Ovary (tissue), 9 donors: Measurements from ENCODE around the gene CCK. TPM values are rescaled to one million over a fixed set of nuclear protein-coding genes. Genes with fewer than 3 reads are reported as not detected.

ENCODE experiments used
- DNase-seq, 5 donors: peaks; one replicate each; pipeline ENCODE4 v3.0.0-alpha.2; 2019 to 2020
- H3K27ac ChIP-seq, 2 donors: fragments of 200-600 bp; one replicate each; pipeline versions ENCODE4 v1.5.1 to v1.8.0; 2019 to 2022
- H3K27me3 ChIP-seq: fragments of 200-600 bp; one replicate; pipeline ENCODE4 v1.8.0; 2022
- H3K36me3 ChIP-seq: fragments of 200-600 bp; sonication (generic); one replicate; pipeline ENCODE4 v1.5.1; 2019
- H3K4me1 ChIP-seq: one replicate; pipeline ENCODE4 v1.8.1; 2013; ENCODE audit warnings: mild to moderate bottlenecking, moderate library complexity; ENCODE audit not compliant: insufficient read depth
- H3K4me3 ChIP-seq: fragments of 200-600 bp; sonication (generic); one replicate; pipeline ENCODE4 v1.5.1; 2017
- H3K9me3 ChIP-seq, 2 donors: fragments of 200-600 bp in 1 of 2; sonication (generic) in 1 of 2; one replicate each; pipeline versions ENCODE4 v1.5.1 to v1.8.1; 2013 to 2019; ENCODE audit warnings: mild to moderate bottlenecking in 1 of 2, moderate library complexity in 1 of 2
- CTCF ChIP-seq, 3 donors: fragments of 450-650 bp in 2 of 3; fragments of 200-600 bp in 1 of 3; IDR thresholded peaks; one replicate each; pipeline versions ENCODE4 v1.5.1 to v1.8.0; 2016 to 2022; ENCODE audit warnings: antibody characterized with exemption in 3 of 3, mild to moderate bottlenecking in 1 of 3
- EP300 ChIP-seq: sonication (generic); formaldehyde crosslinking; IDR thresholded peaks from one replicate; pipeline ENCODE4 v1.6.1; 2017; ENCODE audit warnings: antibody characterized with exemption
- POLR2A ChIP-seq: fragments of 450-650 bp; IDR thresholded peaks from one replicate; pipeline ENCODE4 v1.6.1; 2017; ENCODE audit warnings: antibody characterized with exemption, mild to moderate bottlenecking, moderate library complexity
- WGBS, 3 donors: extraction: QIAGEN DNeasy Blood & Tissue Kit in 1 of 3; methylation state at CpG; one replicate each; pipeline versions ENCODE4 v1.1.5 to v1.1.7; 2013 to 2017; 5-methylcytosine and 5-hydroxymethylcytosine counted together
- intact Hi-C, 4 donors: fragments of 100-400 bp; cut with DNase I; formaldehyde crosslinking; loops; one replicate each; pipeline versions ENCODE4 v1.11.0 to v1.15.1; 2022 to 2023
- polyA plus RNA-seq, 2 donors: library from polyadenylated mRNA; stranded (reverse); fragments of 200-250 nt in 1 of 2; fragments of 350-450 nt in 1 of 2; fragmentation: Illumina TruSeq in 1 of 2; extraction: RNeasy Lipid Tissue Mini Kit (QIAGEN cat#74804) in 1 of 2; gene quantifications; one replicate each; pipeline ENCODE4 v1.2.3, GENCODE V29; 2013 to 2014
- total RNA-seq, 7 donors: library from RNA; depleted of rRNA in 2 of 7; stranded (reverse); fragments of >200 nt in 2 of 7; fragmentation: NEBNext Ultra II Directional in 3 of 7; extraction: Animal tissue kit (Norgen Biotek cat#: 25700) in 3 of 7; gene quantifications; one replicate each; pipeline versions ENCODE4 v1.1.0 to v1.2.4, GENCODE V29; 2016 to 2023
- donor health status: DM: no; HTN: no; CAD: no; lungs with moderate emphysema.
- donor health status: DM: no; HTN: no; CAD: no.
- donor health status: Bipolar disorder and iron deficiency.
- donor health status: DM: yes; HTN: yes; CAD: no.
- donor health status: DM: no; HTN: no; CAD: no.
- donor health status: DM: yes; HTN: yes; CAD: no.

CCK gene
- total and polyA plus RNA-seq, 9 donors: not detected

- 91% methylated on average over 17 of the region's 17 CpGs for whole genome bisulfite sequencing, 3 donors
- TF ChIP-seq POLR2A (no peak), EP300 (no peak), CTCF (IDR thresholded peaks at IDR 0.05) (no peak)
- Histone ChIP-seq H3K4me1 (no peaks in the 10 kb centered on the region), H3K36me3 (no peaks in the 10 kb centered on the region), H3K9me3 (no peaks in the 10 kb centered on the region), H3K4me3 (no peak overlapping the region), H3K27me3 (no peaks in the 10 kb centered on the region), H3K27ac (no peak overlapping the region)
- intact Hi-C loops: no loop called here
- no peak for DNase-seq
Measured at GRCh38 chr3:42220436-42221121, 45.4 kb downstream of the CCK start.

DNA sequence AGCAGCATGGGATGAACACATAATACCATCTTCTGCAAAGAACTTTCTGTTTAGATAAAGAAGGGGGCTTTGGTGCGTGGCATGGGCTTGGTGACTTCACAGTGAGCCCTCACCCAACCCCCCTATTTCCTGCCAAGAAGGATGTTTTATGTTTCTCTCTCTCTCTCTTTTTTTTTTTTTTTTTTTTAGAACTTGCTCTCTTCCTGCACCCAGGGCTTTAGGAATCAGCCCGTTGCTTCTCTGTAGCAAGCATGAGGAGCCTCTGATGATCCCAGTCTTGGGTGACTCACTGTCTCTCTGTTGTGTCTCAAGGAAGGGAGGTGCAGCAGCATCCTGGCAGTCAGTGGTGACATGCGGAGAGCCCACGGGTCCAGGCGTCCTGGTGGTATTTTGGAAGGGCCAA is 49.1 kb downstream of the CCK start:
- Histone ChIP-seq H3K27ac (no peak overlapping the region), H3K27me3 (no peaks in the 10 kb centered on the region), H3K4me3 (no peak overlapping the region), H3K4me1 (no peaks in the 10 kb centered on the region), H3K9me3 (no peaks in the 10 kb centered on the region), H3K36me3 (no peaks in the 10 kb centered on the region)
- TF ChIP-seq CTCF (IDR thresholded peaks at IDR 0.05) (no peak), EP300 (no peak), POLR2A (no peak)
- 77 to 83% (median 81%) methylated on average over 5 of the region's 5 CpGs for WGBS, 3 donors
- no peak for DNase-seq
- intact Hi-C loops: no loop called here

DNA sequence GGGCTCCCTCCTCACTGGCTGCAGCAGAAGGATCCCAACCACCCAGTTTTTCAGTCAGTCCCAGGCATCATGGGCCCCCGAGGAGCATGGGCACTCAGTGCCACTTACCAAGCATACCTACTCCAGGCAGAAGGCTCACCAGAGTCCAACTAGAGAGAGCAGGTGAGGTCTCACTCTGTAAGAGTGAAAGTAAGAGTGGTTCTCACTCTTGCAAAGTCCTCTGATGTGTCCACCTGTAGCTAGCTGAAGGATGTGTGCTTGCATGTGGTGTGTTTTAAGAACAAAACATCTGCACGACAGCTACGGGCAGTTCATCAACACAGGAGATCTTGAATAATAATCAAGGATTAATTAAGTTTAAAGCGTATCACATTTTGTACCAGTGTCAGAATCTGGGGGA is 49.7 kb downstream of the CCK start:
- no peak for DNase-seq
- H3K27me3 ChIP-seq: no peaks in the 10 kb centered on the region
- no peaks in the 10 kb centered on the region for H3K9me3 ChIP-seq
- 89 to 93% (median 92%) methylated on average over 4 of the region's 4 CpGs for WGBS, 3 donors
- H3K27ac ChIP-seq: no peak overlapping the region
- no peaks in the 10 kb centered on the region for H3K4me1 ChIP-seq
- no peaks in the 10 kb centered on the region for H3K36me3 ChIP-seq
- intact Hi-C loops: no loop called here
- TF ChIP-seq POLR2A: no peak
- TF ChIP-seq CTCF (IDR thresholded peaks at IDR 0.05): no peak
- TF ChIP-seq EP300: no peak
- H3K4me3 ChIP-seq: no peak overlapping the region

- no peak for DNase-seq
- Histone ChIP-seq H3K36me3 (no peaks in the 10 kb centered on the region), H3K4me1 (no peaks in the 10 kb centered on the region), H3K9me3 (no peaks in the 10 kb centered on the region), H3K27me3 (no peaks in the 10 kb centered on the region), H3K4me3 (no peak overlapping the region), H3K27ac (no peak overlapping the region)
- intact Hi-C loops: no loop called here
- WGBS, 3 donors: 67 to 72% (median 68%) methylated on average over 8 of the region's 8 CpGs
- TF ChIP-seq EP300: no peak
- no peak for TF ChIP-seq POLR2A
- TF ChIP-seq CTCF (IDR thresholded peaks at IDR 0.05): no peak
Measured at GRCh38 chr3:42214565-42215283, 51.3 kb downstream of the CCK start.
